22Rv1 (cell line): ENCODE data around the gene LRRC26.

Experiments used
- ZFX ChIP-seq: fragments of 450-650 bp; IDR thresholded peaks from 2 replicates; pipeline ENCODE4 v1.6.1; 2017; ENCODE audit warnings: antibody characterized with exemption, borderline replicate concordance
- TF ChIP-seq, protein P1 (sequence below): fragments of 450-650 bp; IDR thresholded peaks from 2 replicates; pipeline ENCODE4 v1.5.1; 2017; ENCODE audit warnings: mild to moderate bottlenecking

DNA sequence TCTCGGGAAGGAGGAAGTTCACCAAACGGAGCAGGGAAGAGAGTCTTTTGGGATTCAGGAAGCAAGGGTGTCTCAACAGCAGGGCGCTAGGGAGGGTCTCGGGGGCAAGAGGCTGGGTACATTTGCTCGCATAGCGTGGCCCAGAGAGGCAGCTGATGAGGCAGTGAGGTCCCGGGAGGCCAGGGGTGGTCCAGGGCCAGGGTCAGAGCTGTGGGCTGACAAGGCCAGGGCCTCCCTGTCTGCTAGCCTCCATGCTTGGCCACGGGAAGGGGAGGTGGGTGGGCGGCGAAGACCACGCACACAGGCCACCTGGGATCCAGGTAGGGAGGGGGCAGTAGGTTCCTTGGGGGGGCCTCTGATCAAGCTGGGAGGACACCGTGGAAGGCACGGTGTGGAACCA lies 41.7 kb upstream of the LRRC26 start:
- TF ChIP-seq, protein P1, sequence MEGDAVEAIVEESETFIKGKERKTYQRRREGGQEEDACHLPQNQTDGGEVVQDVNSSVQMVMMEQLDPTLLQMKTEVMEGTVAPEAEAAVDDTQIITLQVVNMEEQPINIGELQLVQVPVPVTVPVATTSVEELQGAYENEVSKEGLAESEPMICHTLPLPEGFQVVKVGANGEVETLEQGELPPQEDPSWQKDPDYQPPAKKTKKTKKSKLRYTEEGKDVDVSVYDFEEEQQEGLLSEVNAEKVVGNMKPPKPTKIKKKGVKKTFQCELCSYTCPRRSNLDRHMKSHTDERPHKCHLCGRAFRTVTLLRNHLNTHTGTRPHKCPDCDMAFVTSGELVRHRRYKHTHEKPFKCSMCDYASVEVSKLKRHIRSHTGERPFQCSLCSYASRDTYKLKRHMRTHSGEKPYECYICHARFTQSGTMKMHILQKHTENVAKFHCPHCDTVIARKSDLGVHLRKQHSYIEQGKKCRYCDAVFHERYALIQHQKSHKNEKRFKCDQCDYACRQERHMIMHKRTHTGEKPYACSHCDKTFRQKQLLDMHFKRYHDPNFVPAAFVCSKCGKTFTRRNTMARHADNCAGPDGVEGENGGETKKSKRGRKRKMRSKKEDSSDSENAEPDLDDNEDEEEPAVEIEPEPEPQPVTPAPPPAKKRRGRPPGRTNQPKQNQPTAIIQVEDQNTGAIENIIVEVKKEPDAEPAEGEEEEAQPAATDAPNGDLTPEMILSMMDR: no peak
- no peak for TF ChIP-seq ZFX
